AG04450 (cell line): ENCODE results near the gene NPAS3. TPM values are rescaled to one million over a fixed set of nuclear protein-coding genes. Genes with fewer than 3 reads are reported as not detected.

ENCODE experiments used
- CTCF ChIA-PET: fragments of 300-600, 350-600 bp; formaldehyde crosslinking; extraction: SDS; loops from one replicate; lab custom pipeline; 2022; ENCODE audit warnings: antibody characterized with exemption, inconsistent platforms; lab: Charles Lee
- POLR2A ChIA-PET: fragments of 350-600 bp; formaldehyde crosslinking; extraction: SDS; loops from one replicate; lab custom pipeline; 2021; ENCODE audit warnings: antibody characterized with exemption, inconsistent platforms; lab: Yijun Ruan, JAX
- DNase-seq: peaks from one replicate; pipeline ENCODE4 v3.0.0-alpha.2; 2011; ENCODE audit warnings: low read depth, low spot score
- H3K27ac ChIP-seq: one replicate; pipeline ENCODE4 v1.5.1; 2012; ENCODE audit warnings: low read depth, low read length, control low read depth
- H3K27me3 ChIP-seq: one replicate; pipeline ENCODE4 v1.6.0; 2012; ENCODE audit warnings: low read length; ENCODE audit not compliant: control insufficient read depth, insufficient read depth
- H3K4me3 ChIP-seq: 2 replicates; pipeline ENCODE4 v1.5.1; 2011; ENCODE audit warnings: mild to moderate bottlenecking, low read depth, low read length, control low read depth
- H3K9me3 ChIP-seq: 2 replicates; pipeline ENCODE4 v1.5.1; 2012; ENCODE audit warnings: low read length; ENCODE audit not compliant: control insufficient read depth, insufficient read depth
- CTCF ChIP-seq: IDR thresholded peaks from 2 replicates; pipeline ENCODE4 v1.5.1; 2011; ENCODE audit warnings: low read depth, low read length, control low read depth, inconsistent platforms
- polyA plus RNA-seq: library from polyadenylated mRNA; depleted of rRNA; stranded (reverse); fragments of >200 nt; gene quantifications from 2 replicates; pipeline ENCODE4 v1.2.3, GENCODE V29; 2011

Gene NPAS3
- polyA plus RNA-seq, 1 experiment = not detected

GRCh38 chr14:33524244-33524643 is 585.6 kb downstream of the NPAS3 start:
- ChIA-PET POLR2A (no interaction called here), CTCF (no interaction called here)
- no peaks in the 10 kb centered on the region for H3K9me3 ChIP-seq
- H3K4me3 ChIP-seq = no peak overlapping the region
- no peak for DNase-seq
- TF ChIP-seq CTCF = no peak
- no peak overlapping the region for H3K27ac ChIP-seq
- H3K27me3 ChIP-seq = no peaks in the 10 kb centered on the region

GRCh38 chr14:33525626-33526025 is 586.9 kb downstream of the NPAS3 start:
- TF ChIP-seq CTCF = no peak
- no peak overlapping the region for H3K27ac ChIP-seq
- POLR2A ChIA-PET = no interaction called here
- no peak for DNase-seq
- no peaks in the 10 kb centered on the region for H3K27me3 ChIP-seq
- CTCF ChIA-PET = no interaction called here
- no peaks in the 10 kb centered on the region for H3K9me3 ChIP-seq
- no peak overlapping the region for H3K4me3 ChIP-seq

- POLR2A ChIA-PET = no interaction called here
- Histone ChIP-seq H3K27ac (no peak overlapping the region), H3K27me3 (no peaks in the 10 kb centered on the region), H3K4me3 (no peak overlapping the region), H3K9me3 (no peaks in the 10 kb centered on the region)
- TF ChIP-seq CTCF = no peak
- no peak for DNase-seq
- CTCF ChIA-PET = no interaction called here
Observed at GRCh38 chr14:33527023-33527634, 588.5 kb downstream of the NPAS3 start.

GRCh38 chr14:33528655-33529054 is 590.0 kb downstream of the NPAS3 start:
- ChIA-PET CTCF (no interaction called here), POLR2A (no interaction called here)
- DNase-seq = no peak
- no peak for TF ChIP-seq CTCF
- no peak overlapping the region for H3K4me3 ChIP-seq
- no peaks in the 10 kb centered on the region for H3K9me3 ChIP-seq
- no peak overlapping the region for H3K27ac ChIP-seq
- H3K27me3 ChIP-seq = no peaks in the 10 kb centered on the region

GRCh38 chr14:33529787-33530757 is 591.4 kb downstream of the NPAS3 start:
- Histone ChIP-seq H3K4me3 (no peak overlapping the region), H3K27me3 (no peaks in the 10 kb centered on the region), H3K27ac (no peak overlapping the region), H3K9me3 (no peaks in the 10 kb centered on the region)
- ChIA-PET POLR2A (no interaction called here), CTCF (no interaction called here)
- no peak for DNase-seq
- no peak for TF ChIP-seq CTCF
